Measurements from ENCODE around the gene SLC30A3.
A peak's percentile ranks its signal among the peaks of the same experiment; 100 is the strongest.

SLC30A3 gene

DNA sequence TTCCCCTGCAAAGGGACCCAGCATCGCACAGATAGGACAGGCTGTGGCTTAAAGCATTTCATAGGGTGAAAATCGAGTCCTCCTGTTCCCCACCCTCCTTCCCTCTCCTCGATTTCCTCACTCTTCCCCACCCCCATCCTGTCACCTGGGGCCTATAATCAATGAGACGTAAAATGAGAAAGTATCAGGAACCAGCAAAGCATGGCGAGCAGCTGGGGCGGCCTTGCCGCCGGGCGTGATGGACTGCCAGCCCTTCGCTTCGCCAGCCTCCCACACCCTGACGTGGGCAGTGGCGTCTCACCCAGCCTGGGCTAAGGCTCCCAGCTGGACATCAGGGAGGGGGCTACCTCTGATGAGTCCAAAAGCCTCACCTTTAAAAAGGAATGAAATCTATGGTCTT lies 11.1 kb downstream of the SLC30A3 start:
- TF ChIP-seq, protein P1, sequence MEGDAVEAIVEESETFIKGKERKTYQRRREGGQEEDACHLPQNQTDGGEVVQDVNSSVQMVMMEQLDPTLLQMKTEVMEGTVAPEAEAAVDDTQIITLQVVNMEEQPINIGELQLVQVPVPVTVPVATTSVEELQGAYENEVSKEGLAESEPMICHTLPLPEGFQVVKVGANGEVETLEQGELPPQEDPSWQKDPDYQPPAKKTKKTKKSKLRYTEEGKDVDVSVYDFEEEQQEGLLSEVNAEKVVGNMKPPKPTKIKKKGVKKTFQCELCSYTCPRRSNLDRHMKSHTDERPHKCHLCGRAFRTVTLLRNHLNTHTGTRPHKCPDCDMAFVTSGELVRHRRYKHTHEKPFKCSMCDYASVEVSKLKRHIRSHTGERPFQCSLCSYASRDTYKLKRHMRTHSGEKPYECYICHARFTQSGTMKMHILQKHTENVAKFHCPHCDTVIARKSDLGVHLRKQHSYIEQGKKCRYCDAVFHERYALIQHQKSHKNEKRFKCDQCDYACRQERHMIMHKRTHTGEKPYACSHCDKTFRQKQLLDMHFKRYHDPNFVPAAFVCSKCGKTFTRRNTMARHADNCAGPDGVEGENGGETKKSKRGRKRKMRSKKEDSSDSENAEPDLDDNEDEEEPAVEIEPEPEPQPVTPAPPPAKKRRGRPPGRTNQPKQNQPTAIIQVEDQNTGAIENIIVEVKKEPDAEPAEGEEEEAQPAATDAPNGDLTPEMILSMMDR (IDR thresholded peaks at IDR 0.05; ENCODE audit: low read depth, low read length) = no peak
- TF ChIP-seq POLR2A (IDR thresholded peaks at IDR 0.05; ENCODE audit: extremely low read depth, insufficient read length) (no peak), MYC (IDR thresholded peaks at IDR 0.05; ENCODE audit: low read depth, low read length) (no peak)
- TF ChIP-seq, protein P2, sequence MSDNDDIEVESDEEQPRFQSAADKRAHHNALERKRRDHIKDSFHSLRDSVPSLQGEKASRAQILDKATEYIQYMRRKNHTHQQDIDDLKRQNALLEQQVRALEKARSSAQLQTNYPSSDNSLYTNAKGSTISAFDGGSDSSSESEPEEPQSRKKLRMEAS (IDR thresholded peaks at IDR 0.05; ENCODE audit: low read depth, low read length) = no peak
- H3K4me3 ChIP-seq (ENCODE audit: low read depth, low read length) = no peak overlapping the region
- no peak for DNase-seq (ENCODE audit: low read depth)

DNA sequence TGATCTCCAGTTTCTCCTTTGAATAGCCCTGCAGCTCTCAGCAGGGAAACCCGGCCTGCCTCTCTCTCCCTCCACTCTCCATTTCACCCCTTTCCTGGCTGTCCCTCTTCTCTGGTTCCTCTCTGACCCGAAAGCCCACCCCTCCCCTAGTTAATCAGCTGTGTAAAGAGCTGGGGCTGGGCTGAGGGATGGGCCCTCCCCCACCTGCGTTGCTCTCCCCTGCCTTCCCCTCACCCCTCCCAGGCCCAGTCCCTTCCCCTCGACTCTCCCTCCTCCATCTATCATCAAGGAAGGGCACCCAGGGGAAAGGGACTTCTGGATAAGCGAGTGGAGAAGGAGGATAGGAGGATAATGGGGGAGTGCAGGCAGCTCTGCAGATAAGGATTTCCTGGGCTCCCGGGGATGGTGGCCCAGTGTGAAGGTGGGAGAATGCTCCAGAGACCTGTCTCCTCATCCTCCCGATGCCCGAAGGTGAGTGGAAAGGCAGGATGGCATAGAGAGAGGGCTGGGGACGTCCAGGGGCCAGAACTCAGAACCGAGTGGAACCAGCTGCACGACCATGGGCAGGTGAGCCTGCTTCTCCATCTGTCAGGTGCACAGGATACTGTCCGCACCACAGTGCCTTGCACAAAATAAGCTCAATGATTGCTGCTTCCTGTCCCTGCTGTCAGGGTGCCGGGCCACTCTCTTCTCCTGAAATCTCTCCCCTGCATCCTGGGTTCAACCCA lies 12.0 kb downstream of the SLC30A3 start:
- DNase-seq (ENCODE audit: low read depth) = no peak
- TF ChIP-seq, protein P1 (IDR thresholded peaks at IDR 0.05; ENCODE audit: low read depth, low read length) = no peak
- no peak for TF ChIP-seq POLR2A (IDR thresholded peaks at IDR 0.05; ENCODE audit: extremely low read depth, insufficient read length)
- no peak overlapping the region for H3K4me3 ChIP-seq (ENCODE audit: low read depth, low read length)

DNA sequence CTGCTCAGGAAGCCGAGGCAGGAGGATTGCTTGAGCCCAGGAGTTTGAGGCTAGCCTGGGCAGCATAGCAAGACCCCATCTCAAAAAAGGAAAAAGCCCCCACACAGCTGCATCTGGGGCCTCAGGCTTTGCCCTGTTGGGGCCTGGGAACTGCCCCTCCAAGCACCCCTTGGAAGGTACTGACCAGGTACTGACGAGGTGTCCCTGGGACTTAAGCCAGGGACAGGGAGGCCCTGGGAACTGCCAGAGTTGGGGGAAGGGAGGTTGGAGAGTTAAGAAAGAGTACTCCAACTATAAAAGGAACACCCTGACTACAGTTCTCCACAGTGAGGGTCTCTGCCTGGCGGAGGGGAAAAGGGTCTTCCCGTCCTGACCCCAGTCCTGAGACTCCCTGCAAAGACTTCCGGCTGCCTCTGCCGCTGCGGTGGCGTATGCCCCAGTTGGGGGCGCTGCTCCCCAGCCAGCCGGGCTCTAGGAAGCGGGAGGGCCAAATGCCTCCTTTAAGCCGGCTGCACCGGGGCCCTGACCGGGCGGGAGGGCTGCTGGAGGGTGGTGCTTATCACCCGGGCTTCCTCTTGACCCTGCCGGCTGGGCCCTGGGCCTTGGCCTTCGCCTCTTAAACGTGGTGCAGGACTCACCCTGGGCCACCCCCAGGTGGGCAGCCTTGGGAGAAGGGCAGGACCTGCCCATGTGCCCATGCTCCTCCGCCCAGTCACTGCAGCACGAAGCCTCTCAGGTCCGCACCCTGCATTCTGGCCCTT lies 12.8 kb downstream of the SLC30A3 start:
- H3K4me3 ChIP-seq (ENCODE audit: low read depth, low read length) = no peak overlapping the region
- DNase-seq (ENCODE audit: low read depth) = peak; percentile 67
- TF ChIP-seq, protein P2 (IDR thresholded peaks at IDR 0.05; ENCODE audit: low read depth, low read length) = no peak
- TF ChIP-seq, protein P1 (IDR thresholded peaks at IDR 0.05; ENCODE audit: low read depth, low read length) = peak; percentile 70
- no peak for TF ChIP-seq POLR2A (IDR thresholded peaks at IDR 0.05; ENCODE audit: extremely low read depth, insufficient read length)

DNA sequence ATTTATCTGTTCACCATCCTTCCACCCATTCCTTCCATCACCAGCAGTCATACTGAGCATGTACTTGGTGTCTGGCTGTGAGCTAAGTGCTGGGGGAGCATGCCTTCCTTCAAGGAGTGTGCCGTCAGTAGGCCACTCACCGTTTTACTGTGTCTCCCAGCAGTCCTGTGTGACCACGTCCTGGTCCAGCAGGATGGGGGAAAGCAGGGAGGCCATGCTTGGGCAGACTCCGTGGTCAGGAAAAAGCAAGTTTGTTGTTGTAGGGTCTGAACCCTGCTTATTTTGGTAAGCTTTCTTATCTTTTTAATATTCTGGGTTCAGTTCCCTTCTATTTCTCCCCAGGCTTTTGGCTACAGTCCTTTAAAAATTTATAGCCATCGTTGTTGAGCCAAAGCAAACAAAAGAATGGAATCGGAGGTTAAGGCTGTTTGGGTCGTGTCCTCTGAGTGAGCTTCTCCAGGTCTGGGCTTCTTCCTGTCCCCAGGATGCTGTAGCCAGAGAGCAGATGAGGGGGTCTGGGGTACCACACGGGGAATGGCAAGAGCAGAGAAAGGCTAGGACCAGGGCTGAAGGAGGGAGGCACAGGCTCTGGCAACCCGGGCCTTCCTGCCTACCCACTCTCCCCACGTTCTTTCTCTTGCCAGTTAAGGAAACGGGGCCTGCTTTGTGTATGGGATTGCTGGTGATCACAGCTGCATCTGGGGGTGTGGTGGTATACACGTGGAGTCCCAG lies 13.5 kb downstream of the SLC30A3 start:
- no peak overlapping the region for H3K4me3 ChIP-seq (ENCODE audit: low read depth, low read length)
- DNase-seq (ENCODE audit: low read depth) = no peak
- TF ChIP-seq POLR2A (IDR thresholded peaks at IDR 0.05; ENCODE audit: extremely low read depth, insufficient read length) (no peak), MYC (IDR thresholded peaks at IDR 0.05; ENCODE audit: low read depth, low read length) (no peak)
- TF ChIP-seq, protein P1 (IDR thresholded peaks at IDR 0.05; ENCODE audit: low read depth, low read length) = no peak
- TF ChIP-seq, protein P2 (IDR thresholded peaks at IDR 0.05; ENCODE audit: low read depth, low read length) = no peak

DNA sequence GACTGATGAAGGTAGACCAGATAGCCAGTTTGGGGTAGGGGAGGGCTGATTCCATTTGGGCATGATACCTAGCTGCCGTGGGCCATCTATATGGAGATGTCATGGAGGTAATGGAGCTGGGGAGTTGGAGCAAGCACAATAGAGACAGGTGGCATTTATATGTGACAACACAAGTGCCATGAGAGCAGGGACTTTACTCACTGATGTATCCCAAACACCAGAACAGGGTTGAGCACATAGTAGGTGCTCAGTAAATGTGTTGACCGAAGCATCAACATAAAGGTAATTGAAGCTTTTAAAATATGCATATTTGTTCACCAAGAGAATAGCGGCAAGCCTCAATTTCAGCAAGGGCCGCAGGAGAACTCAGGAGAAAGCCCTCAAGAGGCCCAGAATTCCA lies 15.0 kb downstream of the SLC30A3 start:
- TF ChIP-seq, protein P1 (IDR thresholded peaks at IDR 0.05; ENCODE audit: low read depth, low read length) = no peak
- TF ChIP-seq POLR2A (IDR thresholded peaks at IDR 0.05; ENCODE audit: extremely low read depth, insufficient read length) (no peak), MYC (IDR thresholded peaks at IDR 0.05; ENCODE audit: low read depth, low read length) (no peak)
- TF ChIP-seq, protein P2 (IDR thresholded peaks at IDR 0.05; ENCODE audit: low read depth, low read length) = no peak
- H3K4me3 ChIP-seq (ENCODE audit: low read depth, low read length) = no peak overlapping the region
- no peak for DNase-seq (ENCODE audit: low read depth)

All from NB4 (cell line).